PC-3 (cell line): ENCODE data around the gene JARID2.

ENCODE experiments used
- CTCF ChIP-seq: fragments of 300-600 bp; sonication (generic); conservative IDR thresholded peaks from 2 replicates; pipeline ENCODE4 v1.5.1; 2017; ENCODE audit warnings: antibody characterized with exemption, low read depth, mild to moderate bottlenecking, low read length
- EZH2 ChIP-seq: fragments of 300-600 bp; sonication (generic); IDR thresholded peaks from one replicate; pipeline ENCODE4 v1.6.1; 2017; ENCODE audit warnings: antibody characterized with exemption, mild to moderate bottlenecking, low read length; ENCODE audit not compliant: unreplicated experiment
- EZH2phosphoT487 ChIP-seq: fragments of 300-600 bp; sonication (generic); IDR thresholded peaks from 2 replicates; pipeline ENCODE4 v1.6.1; 2018; ENCODE audit warnings: mild to moderate bottlenecking, antibody characterized with exemption, low read length, borderline replicate concordance

GRCh38 chr6:15305496-15305895 is 59.6 kb downstream of the JARID2 start:
- TF ChIP-seq CTCF (no peak), EZH2phosphoT487 (no peak), EZH2 (no peak)
